HUES64 (cell line): ENCODE data around the gene MCRIP2.

Experiments
- H3K27ac ChIP-seq: 2 replicates; pipeline ENCODE4 v1.7.0; 2013; ENCODE audit warnings: low read depth, low read length, inconsistent platforms
- H3K27me3 ChIP-seq: 2 replicates; pipeline ENCODE4 v1.6.1; 2013; ENCODE audit warnings: mild to moderate bottlenecking, low read length; ENCODE audit not compliant: insufficient read depth
- H3K36me3 ChIP-seq: 2 replicates; pipeline ENCODE4 v1.6.1; 2013; ENCODE audit warnings: mild to moderate bottlenecking, low read length; ENCODE audit not compliant: insufficient read depth
- H3K4me1 ChIP-seq: 2 replicates; pipeline ENCODE4 v1.6.1; 2013; ENCODE audit warnings: mild to moderate bottlenecking, low read length, moderate library complexity; ENCODE audit not compliant: insufficient read depth
- H3K4me3 ChIP-seq: 2 replicates; pipeline ENCODE4 v1.5.1; 2013; ENCODE audit warnings: mild to moderate bottlenecking, low read length, moderate library complexity
- H3K9ac ChIP-seq: 2 replicates; pipeline ENCODE4 v1.6.1; 2013; ENCODE audit warnings: mild to moderate bottlenecking, low read depth, low read length
- H3K9me3 ChIP-seq: 2 replicates; pipeline ENCODE4 v1.6.1; 2013; ENCODE audit warnings: low read depth, low read length; ENCODE audit not compliant: insufficient read depth
- WGBS: fragments of 150-250, 120-280 bp; methylation state at CpG from one replicate; pipeline ENCODE4 v1.1.7; 2013; ENCODE audit warnings: missing lambda C conversion rate; 5-methylcytosine and 5-hydroxymethylcytosine counted together

Gene MCRIP2

GRCh38 chr16:598823-599739 lies 42.5 kb upstream of the MCRIP2 start:
- no peaks in the 10 kb centered on the region for H3K27me3 ChIP-seq
- no peak overlapping the region for H3K27ac ChIP-seq
- peaks cover 5% of the 10 kb centered on the region; the same call in 1 of the 2 replicates for H3K36me3 ChIP-seq
- H3K4me1 ChIP-seq = no peaks in the 10 kb centered on the region
- H3K9me3 ChIP-seq = peaks cover 3% of the 10 kb centered on the region; the same call in 1 of the 2 replicates
- WGBS = 97% methylated on average over 38 of the region's 43 CpGs
- H3K9ac ChIP-seq = no peak overlapping the region
- H3K4me3 ChIP-seq = no peak overlapping the region

DNA sequence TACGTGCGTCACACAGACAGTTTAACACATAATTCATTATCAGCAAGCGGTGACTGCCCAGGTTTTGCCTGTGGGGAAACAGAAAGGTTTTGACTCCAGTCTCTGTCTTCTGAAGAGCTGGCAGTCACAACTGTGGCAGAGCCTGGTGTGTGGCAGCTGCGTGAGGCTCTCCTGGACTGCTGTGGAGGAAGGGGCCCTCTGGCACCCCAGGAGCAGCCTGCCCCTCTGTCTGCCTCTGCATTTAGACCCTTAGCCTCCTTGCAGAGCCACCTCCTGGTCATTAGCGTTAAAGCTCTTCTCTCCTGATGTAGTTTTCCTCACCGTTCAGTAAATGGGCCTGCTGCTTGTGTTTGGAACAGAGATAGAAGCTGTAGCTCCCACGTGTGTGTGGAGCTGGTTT lies 40.8 kb upstream of the MCRIP2 start:
- Histone ChIP-seq H3K36me3 (peaks cover 5% of the 10 kb centered on the region; the same call in 1 of the 2 replicates), H3K27ac (no peak overlapping the region), H3K4me1 (no peaks in the 10 kb centered on the region), H3K4me3 (no peak overlapping the region), H3K27me3 (no peaks in the 10 kb centered on the region), H3K9me3 (peaks cover 5% of the 10 kb centered on the region; the same call in 1 of the 2 replicates), H3K9ac (no peak overlapping the region)
- WGBS = 66% methylated on average over 7 of the region's 7 CpGs

DNA sequence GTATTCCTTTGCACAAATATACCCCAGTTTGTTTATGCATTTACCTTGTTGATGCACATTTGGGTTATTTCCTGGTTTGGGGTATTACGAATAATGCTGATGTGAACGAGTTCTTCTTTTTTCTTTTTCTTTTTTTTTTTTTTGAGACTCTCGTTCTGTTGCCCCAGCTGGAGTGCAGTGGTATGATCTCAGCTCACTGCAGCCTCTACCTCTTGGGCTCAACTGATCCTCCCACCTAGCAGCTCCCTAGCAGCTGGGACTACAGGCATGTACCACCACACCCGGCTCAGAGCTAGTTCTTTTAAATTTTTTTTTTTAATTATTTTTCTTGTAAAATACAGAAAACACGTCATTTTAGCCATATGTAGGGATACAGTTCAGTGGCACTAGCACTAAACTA lies 37.7 kb upstream of the MCRIP2 start:
- Histone ChIP-seq H3K4me1 (no peaks in the 10 kb centered on the region; the same call in 1 of the 2 replicates), H3K27ac (no peak overlapping the region), H3K36me3 (peaks cover 5% of the 10 kb centered on the region; the same call in 1 of the 2 replicates), H3K27me3 (no peaks in the 10 kb centered on the region), H3K9me3 (peaks cover 5% of the 10 kb centered on the region; the same call in 1 of the 2 replicates), H3K9ac (no peak overlapping the region), H3K4me3 (no peak overlapping the region)
- WGBS = 84% methylated on average over 3 of the region's 5 CpGs

DNA sequence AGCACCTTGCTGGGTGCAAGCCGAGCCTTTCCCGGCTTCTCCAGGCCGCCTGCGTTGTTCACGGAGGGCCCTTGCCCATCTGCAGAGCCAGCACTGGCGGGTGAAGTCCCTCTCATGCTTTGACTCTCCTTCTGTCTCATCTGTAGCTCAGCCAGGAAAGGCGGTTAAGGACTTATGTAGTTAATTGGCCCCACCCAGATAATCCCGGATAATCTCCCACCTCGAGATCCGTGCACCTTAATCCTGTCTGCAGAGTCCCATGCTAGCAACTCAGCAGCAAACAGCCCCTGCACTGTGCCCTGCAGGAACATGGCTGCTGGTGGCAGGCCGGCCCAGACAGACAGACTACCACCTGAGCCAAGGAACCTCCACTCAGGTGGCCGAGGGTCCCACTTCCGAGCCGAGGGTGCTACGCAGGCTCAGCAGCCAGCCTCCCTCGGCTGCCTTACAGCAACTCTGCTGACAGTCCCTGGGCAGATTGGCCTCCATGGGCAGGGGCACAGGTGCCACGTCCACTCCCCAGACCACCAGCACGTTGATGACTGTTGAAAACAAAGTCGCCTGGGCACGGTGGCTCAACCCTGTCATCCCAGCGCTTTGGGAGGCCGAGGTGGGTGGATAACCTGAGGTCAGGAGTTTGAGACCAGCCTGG lies 34.8 kb upstream of the MCRIP2 start:
- WGBS = 96% methylated on average over 22 of the region's 22 CpGs
- no peak overlapping the region for H3K9ac ChIP-seq

DNA sequence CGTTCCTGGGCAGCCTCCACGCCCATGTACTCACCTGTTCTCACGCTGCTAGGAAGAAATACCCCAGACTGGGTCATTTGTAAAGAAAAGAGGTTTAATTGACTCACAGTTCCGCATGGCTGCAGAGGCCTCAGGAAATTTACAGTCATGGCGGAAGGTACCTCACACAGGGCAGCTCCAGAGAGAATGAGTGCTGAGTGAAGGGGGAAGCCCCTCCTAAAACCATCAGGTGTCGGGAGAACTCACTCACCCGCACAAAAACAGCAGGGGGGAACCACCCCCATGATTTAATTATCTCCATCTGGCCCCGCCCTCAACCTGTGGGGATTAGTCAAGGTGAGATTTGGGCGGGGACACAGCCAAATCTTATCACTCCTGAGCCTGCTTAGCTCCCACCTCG lies 33.6 kb upstream of the MCRIP2 start:
- WGBS = 71% methylated on average over 8 of the region's 10 CpGs
- H3K27me3 ChIP-seq = no peaks in the 10 kb centered on the region
- H3K4me1 ChIP-seq = no peaks in the 10 kb centered on the region; the same call in 1 of the 2 replicates
- H3K27ac ChIP-seq = no peak overlapping the region
- no peak overlapping the region for H3K9ac ChIP-seq
- H3K4me3 ChIP-seq = no peak overlapping the region
- H3K36me3 ChIP-seq = no peaks in the 10 kb centered on the region
- H3K9me3 ChIP-seq = 0 out of 2 replicates have a peak, but pooled peaks cover 2% of the 10 kb centered on the region

More for the DNA sequence above, 34.8 kb upstream of the MCRIP2 start:
- Histone ChIP-seq H3K4me3 (no peak overlapping the region), H3K4me1 (no peaks in the 10 kb centered on the region; the same call in 1 of the 2 replicates), H3K27me3 (no peaks in the 10 kb centered on the region), H3K36me3 (no peaks in the 10 kb centered on the region), H3K9me3 (0 out of 2 replicates have a peak, but pooled peaks cover 2% of the 10 kb centered on the region), H3K27ac (no peak overlapping the region)

GRCh38 chr16:609316-609715 lies 32.3 kb upstream of the MCRIP2 start:
- Histone ChIP-seq H3K4me1 (no peaks in the 10 kb centered on the region; the same call in 1 of the 2 replicates), H3K9me3 (0 out of 2 replicates have a peak, but pooled peaks cover 2% of the 10 kb centered on the region), H3K27me3 (no peaks in the 10 kb centered on the region), H3K36me3 (no peaks in the 10 kb centered on the region), H3K4me3 (no peak overlapping the region), H3K9ac (no peak overlapping the region), H3K27ac (no peak overlapping the region)
- 91% methylated on average over 12 of the region's 13 CpGs for WGBS

DNA sequence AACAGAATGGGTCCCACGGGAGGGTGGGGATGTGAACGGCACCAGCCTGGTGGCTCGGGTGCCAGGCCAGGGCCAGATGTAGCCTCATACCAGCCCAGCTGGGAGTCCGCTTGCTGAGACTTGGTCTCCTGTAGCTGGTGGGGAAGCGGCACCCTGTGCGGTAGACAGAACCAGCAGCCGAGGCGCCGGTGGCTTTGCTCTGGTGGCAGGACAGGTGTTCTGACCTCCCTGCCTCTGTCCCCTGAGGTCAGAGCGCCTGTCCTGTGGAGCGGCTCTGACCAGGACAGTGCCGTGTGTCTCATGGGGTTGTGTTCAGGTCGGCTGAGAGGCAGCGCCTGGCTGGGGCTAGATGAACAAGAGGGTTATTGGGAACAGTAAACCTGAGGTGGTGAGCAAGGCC lies 31.6 kb upstream of the MCRIP2 start:
- no peak overlapping the region for H3K4me3 ChIP-seq
- H3K9ac ChIP-seq = no peak overlapping the region
- no peaks in the 10 kb centered on the region for H3K36me3 ChIP-seq
- WGBS = 93% methylated on average over 14 of the region's 14 CpGs
- no peaks in the 10 kb centered on the region for H3K27me3 ChIP-seq
- H3K4me1 ChIP-seq = no peaks in the 10 kb centered on the region; the same call in 1 of the 2 replicates
- H3K27ac ChIP-seq = no peak overlapping the region
- H3K9me3 ChIP-seq = 0 out of 2 replicates have a peak, but pooled peaks cover 2% of the 10 kb centered on the region

DNA sequence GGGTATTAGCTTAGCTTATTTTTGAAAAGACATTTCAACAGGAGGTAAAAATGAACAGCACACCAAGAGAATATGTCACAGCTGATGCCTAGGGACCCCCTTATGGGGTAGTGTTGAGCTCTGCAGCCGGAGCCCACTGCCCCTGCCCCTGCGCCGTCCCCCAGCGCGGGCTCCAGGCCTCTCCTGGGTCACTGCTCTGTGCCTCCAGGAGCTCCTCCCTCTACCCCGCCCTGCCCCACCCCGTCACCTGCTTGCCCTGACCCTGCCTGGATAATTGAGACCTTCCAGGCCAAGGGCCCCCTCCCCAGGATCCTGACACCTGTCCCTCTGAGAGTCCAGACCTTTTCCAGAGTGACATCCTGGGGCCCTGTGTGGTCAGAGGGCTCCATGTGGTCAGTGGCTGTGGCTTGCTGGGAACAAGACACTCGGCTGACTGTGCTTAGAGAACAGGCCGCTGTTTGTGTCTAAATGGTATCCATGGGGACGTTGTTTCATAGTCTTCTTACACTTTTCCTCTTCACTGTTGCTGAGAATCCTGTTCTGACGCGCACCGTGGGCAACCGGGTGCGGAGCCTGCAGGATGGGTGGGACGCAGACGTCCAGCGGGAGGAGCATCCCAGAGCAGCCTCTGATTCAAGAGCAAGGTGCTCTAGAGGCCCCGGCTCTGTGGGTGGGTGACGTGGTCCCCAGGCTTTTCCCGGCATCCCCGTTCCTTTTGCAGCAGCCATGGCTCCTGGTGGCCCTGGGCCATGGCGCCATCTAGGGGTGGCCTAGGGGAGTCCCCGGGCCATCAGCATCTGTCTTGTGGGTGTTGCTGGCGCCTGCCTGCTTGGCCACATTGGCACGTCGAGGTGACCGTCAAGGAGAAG lies 30.9 kb upstream of the MCRIP2 start:
- no peaks in the 10 kb centered on the region for H3K36me3 ChIP-seq
- no peak overlapping the region for H3K9ac ChIP-seq
- 83% methylated on average over 28 of the region's 28 CpGs for WGBS
- no peaks in the 10 kb centered on the region; the same call in 1 of the 2 replicates for H3K4me1 ChIP-seq
- no peaks in the 10 kb centered on the region for H3K27me3 ChIP-seq
- no peak overlapping the region for H3K27ac ChIP-seq
- no peaks in the 10 kb centered on the region for H3K9me3 ChIP-seq
- no peak overlapping the region for H3K4me3 ChIP-seq

GRCh38 chr16:615122-615521 lies 26.5 kb upstream of the MCRIP2 start:
- no peak overlapping the region for H3K9ac ChIP-seq
- no peaks in the 10 kb centered on the region for H3K4me1 ChIP-seq
- no peaks in the 10 kb centered on the region for H3K27me3 ChIP-seq
- H3K27ac ChIP-seq = no peak overlapping the region
- H3K4me3 ChIP-seq = no peak overlapping the region
- WGBS = 95% methylated on average over 13 of the region's 13 CpGs
- H3K36me3 ChIP-seq = no peaks in the 10 kb centered on the region
- no peaks in the 10 kb centered on the region for H3K9me3 ChIP-seq

GRCh38 chr16:616733-617586 lies 24.7 kb upstream of the MCRIP2 start:
- no peaks in the 10 kb centered on the region for H3K27me3 ChIP-seq
- H3K27ac ChIP-seq = no peak overlapping the region
- H3K4me3 ChIP-seq = no peak overlapping the region
- no peak overlapping the region for H3K9ac ChIP-seq
- H3K4me1 ChIP-seq = no peaks in the 10 kb centered on the region
- WGBS = 96% methylated on average over 39 of the region's 39 CpGs
- H3K9me3 ChIP-seq = no peaks in the 10 kb centered on the region
- no peaks in the 10 kb centered on the region for H3K36me3 ChIP-seq
